ENCODE results near the gene APPL2. TPM values are rescaled to one million over a fixed set of nuclear protein-coding genes. Genes with fewer than 3 reads are reported as not detected.

The APPL2 gene
- polyA plus RNA-seq, 2 of the 4 experiments (the other 2 are of a cell fraction), result 24.1 to 62.6 TPM

GRCh38 chr12:105271364-105271763, 35.4 kb upstream of the APPL2 start:
- Histone ChIP-seq H3K9me3 (no peaks in the 10 kb centered on the region), H3K27ac (no peak overlapping the region), H3K4me1 (no peaks in the 10 kb centered on the region), H3K4me3 (no peak overlapping the region), H3K4me2 (no peak overlapping the region)
- ATAC-seq (no peak), FAIRE-seq (no peak), DNase-seq (ENCODE audit: low read depth in 1 of 2, low spot score in 1 of 2) (no peak)
- ChIA-PET CTCF (no interaction called here), POLR2A (no interaction called here)
- TF ChIP-seq HEYL (CRISPR knock-in tag; IDR thresholded peaks at IDR 0.05) (no peak), NR3C1 (IDR thresholded peaks at IDR 0.05) (no peak), TFCP2L1 (CRISPR knock-in tag; IDR thresholded peaks at IDR 0.05) (no peak), RFX5 (IDR thresholded peaks at IDR 0.05) (no peak), RCOR1 (IDR thresholded peaks at IDR 0.05; ENCODE audit: low read depth, low read length) (no peak), HDAC2 (IDR thresholded peaks at IDR 0.05) (no peak), RAD21 (conservative IDR thresholded peaks at IDR 0.05 in 1 of 2, IDR thresholded peaks at IDR 0.05 in 1 of 2) (no peak), POLR2A (IDR thresholded peaks at IDR 0.05; ENCODE audit: low read length) (no peak)
- TF ChIP-seq, protein P1, sequence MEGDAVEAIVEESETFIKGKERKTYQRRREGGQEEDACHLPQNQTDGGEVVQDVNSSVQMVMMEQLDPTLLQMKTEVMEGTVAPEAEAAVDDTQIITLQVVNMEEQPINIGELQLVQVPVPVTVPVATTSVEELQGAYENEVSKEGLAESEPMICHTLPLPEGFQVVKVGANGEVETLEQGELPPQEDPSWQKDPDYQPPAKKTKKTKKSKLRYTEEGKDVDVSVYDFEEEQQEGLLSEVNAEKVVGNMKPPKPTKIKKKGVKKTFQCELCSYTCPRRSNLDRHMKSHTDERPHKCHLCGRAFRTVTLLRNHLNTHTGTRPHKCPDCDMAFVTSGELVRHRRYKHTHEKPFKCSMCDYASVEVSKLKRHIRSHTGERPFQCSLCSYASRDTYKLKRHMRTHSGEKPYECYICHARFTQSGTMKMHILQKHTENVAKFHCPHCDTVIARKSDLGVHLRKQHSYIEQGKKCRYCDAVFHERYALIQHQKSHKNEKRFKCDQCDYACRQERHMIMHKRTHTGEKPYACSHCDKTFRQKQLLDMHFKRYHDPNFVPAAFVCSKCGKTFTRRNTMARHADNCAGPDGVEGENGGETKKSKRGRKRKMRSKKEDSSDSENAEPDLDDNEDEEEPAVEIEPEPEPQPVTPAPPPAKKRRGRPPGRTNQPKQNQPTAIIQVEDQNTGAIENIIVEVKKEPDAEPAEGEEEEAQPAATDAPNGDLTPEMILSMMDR (IDR thresholded peaks at IDR 0.05), result no peak
- 88% methylated on average over 1 of the region's 1 CpG for WGBS (ENCODE audit: missing lambda C conversion rate)

DNA sequence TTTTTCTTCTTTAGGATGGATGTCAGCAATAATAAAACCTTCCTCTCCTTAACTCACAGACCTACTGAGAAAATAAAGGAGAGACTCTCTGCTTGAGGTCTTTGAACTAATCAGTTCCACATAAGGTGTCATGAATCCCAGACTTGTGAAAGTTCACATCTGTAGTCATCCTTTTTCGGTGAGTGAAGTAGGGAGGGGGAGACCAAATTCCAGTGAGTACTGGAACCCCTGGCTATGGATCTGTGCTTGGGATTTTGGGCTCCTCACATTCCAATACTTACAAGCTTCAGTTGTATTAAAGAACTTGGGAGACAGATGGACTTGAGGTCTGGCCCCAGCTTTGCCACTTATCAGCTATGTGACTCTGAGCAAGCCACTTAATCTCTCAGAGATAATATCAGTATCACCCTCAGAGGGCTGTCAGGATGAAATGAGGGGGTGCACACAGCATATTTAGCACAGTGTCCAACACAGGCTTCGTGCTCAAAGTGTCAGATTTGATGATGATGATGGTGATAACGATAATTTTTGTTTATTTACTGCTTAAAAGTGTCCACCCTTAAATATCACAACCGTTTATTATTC, 34.8 kb upstream of the APPL2 start:
- H3K9me3 ChIP-seq, result no peaks in the 10 kb centered on the region
- POLR2A ChIA-PET, result no interaction called here
- no peak overlapping the region for H3K27ac ChIP-seq
- no peak for DNase-seq (ENCODE audit: low read depth in 1 of 2, low spot score in 1 of 2)
- FAIRE-seq, result no peak
- H3K4me1 ChIP-seq, result no peaks in the 10 kb centered on the region
- H3K4me3 ChIP-seq, result no peak overlapping the region
- CTCF ChIA-PET, result no interaction called here
- H3K4me2 ChIP-seq, result no peak overlapping the region
- TF ChIP-seq HOXA7 (CRISPR knock-in tag; IDR thresholded peaks at IDR 0.05) (no peak), BCL3 (IDR thresholded peaks at IDR 0.05) (no peak), CBX2 (IDR thresholded peaks at IDR 0.05; ENCODE audit: borderline replicate concordance, low read depth) (no peak), KDM1A (IDR thresholded peaks at IDR 0.05; ENCODE audit: low read depth) (no peak), CBX8 (IDR thresholded peaks at IDR 0.05) (no peak), CHD2 (IDR thresholded peaks at IDR 0.05; ENCODE audit: low read length, partially characterized antibody) (no peak), RARB (CRISPR knock-in tag; IDR thresholded peaks at IDR 0.05) (no peak), ATOH8 (CRISPR knock-in tag; IDR thresholded peaks at IDR 0.05; ENCODE audit: low read depth) (no peak), RNF2 (IDR thresholded peaks at IDR 0.05; ENCODE audit: borderline replicate concordance, low read depth) (no peak), JUN (IDR thresholded peaks at IDR 0.05) (no peak), ZC3H11A (IDR thresholded peaks at IDR 0.05) (no peak), HOXB13 (CRISPR knock-in tag; IDR thresholded peaks at IDR 0.05; ENCODE audit: low read depth) (no peak), MAZ (IDR thresholded peaks at IDR 0.05; ENCODE audit: borderline replicate concordance, low read depth, low read length) (no peak), CHD4 (IDR thresholded peaks at IDR 0.05; ENCODE audit: borderline replicate concordance) (no peak)
- TF ChIP-seq, protein P2, sequence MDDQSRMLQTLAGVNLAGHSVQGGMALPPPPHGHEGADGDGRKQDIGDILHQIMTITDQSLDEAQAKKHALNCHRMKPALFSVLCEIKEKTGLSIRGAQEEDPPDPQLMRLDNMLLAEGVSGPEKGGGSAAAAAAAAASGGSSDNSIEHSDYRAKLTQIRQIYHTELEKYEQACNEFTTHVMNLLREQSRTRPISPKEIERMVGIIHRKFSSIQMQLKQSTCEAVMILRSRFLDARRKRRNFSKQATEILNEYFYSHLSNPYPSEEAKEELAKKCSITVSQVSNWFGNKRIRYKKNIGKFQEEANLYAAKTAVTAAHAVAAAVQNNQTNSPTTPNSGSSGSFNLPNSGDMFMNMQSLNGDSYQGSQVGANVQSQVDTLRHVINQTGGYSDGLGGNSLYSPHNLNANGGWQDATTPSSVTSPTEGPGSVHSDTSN (IDR thresholded peaks at IDR 0.05), result no peak
- TF ChIP-seq, protein P1 (IDR thresholded peaks at IDR 0.05), result no peak
- ATAC-seq, result no peak; a peak in 1 of 6 replicates
- 58% methylated on average over 4 of the region's 4 CpGs for WGBS (ENCODE audit: missing lambda C conversion rate)

Measured in A549 (cell line).